Panc1 (cell line): ENCODE data around the gene ACOXL. TPM values are rescaled to one million over a fixed set of nuclear protein-coding genes. Genes with fewer than 3 reads are reported as not detected.

Experiments
- ATAC-seq: fragments of 200-7000 bp; cut with Tn5 transposase; 2 replicates; pipeline ENCODE4 v1.9.1; 2020; ENCODE audit warnings: mild to moderate bottlenecking, moderate library complexity
- BruUV-seq: library from RNA; stranded (reverse); fragments of 400-500 nt; replicated peaks from 2 replicates; lab custom pipeline; 2021; lab: Mats Ljungman, UMichigan
- CTCF ChIA-PET: fragments of 300-600 bp; sonication (Branson Sonifier 250); formaldehyde crosslinking; loops from one replicate; lab custom pipeline; 2022; ENCODE audit warnings: antibody characterized with exemption; lab: Charles Lee
- POLR2A ChIA-PET: fragments of 300-600 bp; sonication (Branson Sonifier 250); formaldehyde crosslinking; loops from one replicate; lab custom pipeline; 2022; ENCODE audit warnings: antibody characterized with exemption; lab: Charles Lee
- DNase-seq: peaks from one replicate; pipeline ENCODE4 v3.0.0-alpha.2; 2010; ENCODE audit warnings: low read depth, low spot score
- H3K27ac ChIP-seq: 2 replicates; pipeline ENCODE4 v1.5.1; 2011; ENCODE audit warnings: mild to moderate bottlenecking, low read length, inconsistent platforms
- H3K27me3 ChIP-seq: fragments of 200-500 bp; sonication (Bioruptor generic); 2 replicates; pipeline ENCODE4 v1.6.0; 2014; ENCODE audit warnings: low read length, inconsistent platforms; ENCODE audit not compliant: control insufficient read depth, insufficient read depth
- H3K36me3 ChIP-seq: fragments of 200-500 bp; sonication (Bioruptor generic); 2 replicates; pipeline ENCODE4 v1.5.1; 2014; ENCODE audit warnings: inconsistent platforms, mild to moderate bottlenecking, low read length, moderate library complexity; ENCODE audit not compliant: control insufficient read depth, insufficient read depth
- H3K4me1 ChIP-seq: 2 replicates; pipeline ENCODE4 v1.5.1; 2011; ENCODE audit warnings: inconsistent platforms, mild to moderate bottlenecking, low read length, moderate library complexity; ENCODE audit not compliant: control insufficient read depth, insufficient read depth
- H3K4me3 ChIP-seq, 2 experiments: 2 replicates each; pipeline ENCODE4 v1.5.1; 2011 to 2012; ENCODE audit warnings: low read depth in 2 of 2, low read length in 2 of 2, mild to moderate bottlenecking in 2 of 2, inconsistent platforms in 1 of 2, moderate library complexity in 1 of 2
- H3K9me3 ChIP-seq: fragments of 200-500 bp; sonication (Bioruptor generic); 2 replicates; pipeline ENCODE4 v1.5.1; 2014; ENCODE audit warnings: low read depth, mild to moderate bottlenecking, inconsistent platforms, low read length, moderate library complexity; ENCODE audit not compliant: control insufficient read depth, insufficient read depth
- CTCF ChIP-seq: fragments of 450-650 bp; IDR thresholded peaks from 2 replicates; pipeline ENCODE4 v1.5.1; 2017; ENCODE audit warnings: mild to moderate bottlenecking
- POLR2AphosphoS5 ChIP-seq: IDR thresholded peaks from 2 replicates; pipeline ENCODE4 v1.6.1; 2012; ENCODE audit warnings: mild to moderate bottlenecking, low read depth, low read length, moderate library complexity
- REST ChIP-seq, 2 experiments: IDR thresholded peaks; 2 replicates each; pipeline ENCODE4 v1.6.1; 2011 to 2012; ENCODE audit warnings: low read depth in 2 of 2, control low read depth in 1 of 2, low read length in 1 of 2, mild to moderate bottlenecking in 1 of 2, moderate library complexity in 1 of 2; ENCODE audit not compliant: insufficient read depth in 1 of 2
- SIN3A ChIP-seq: IDR thresholded peaks from 2 replicates; pipeline ENCODE4 v1.6.1; 2012; ENCODE audit warnings: low read depth, mild to moderate bottlenecking, low read length, moderate library complexity, borderline replicate concordance; ENCODE audit not compliant: insufficient read depth
- TCF7L2 ChIP-seq: IDR thresholded peaks from 2 replicates; pipeline ENCODE4 v1.6.1; 2011; ENCODE audit warnings: mild to moderate bottlenecking, low read depth, low read length, inconsistent platforms
- in situ Hi-C: cut with HindIII; loops from 2 replicates; pipeline ENCODE4 v1.10.0; 2016; ENCODE audit warnings: low sequenced_read_pairs, low pct_unique_long_range_greater_than_20kb
- intact Hi-C: fragments of 100-400 bp; cut with micrococcal nuclease; formaldehyde crosslinking; loops from one replicate; pipeline ENCODE4 v1.10.0; 2022; ENCODE audit not compliant: unreplicated experiment
- total RNA-seq: library from RNA; stranded (reverse); gene quantifications from one replicate; pipeline ENCODE4 v1.2.1, GENCODE V29; 2021; ENCODE audit not compliant: unreplicated experiment

ACOXL gene
- total RNA-seq, 1 experiment from 2014 or later: 4.9 TPM

DNA sequence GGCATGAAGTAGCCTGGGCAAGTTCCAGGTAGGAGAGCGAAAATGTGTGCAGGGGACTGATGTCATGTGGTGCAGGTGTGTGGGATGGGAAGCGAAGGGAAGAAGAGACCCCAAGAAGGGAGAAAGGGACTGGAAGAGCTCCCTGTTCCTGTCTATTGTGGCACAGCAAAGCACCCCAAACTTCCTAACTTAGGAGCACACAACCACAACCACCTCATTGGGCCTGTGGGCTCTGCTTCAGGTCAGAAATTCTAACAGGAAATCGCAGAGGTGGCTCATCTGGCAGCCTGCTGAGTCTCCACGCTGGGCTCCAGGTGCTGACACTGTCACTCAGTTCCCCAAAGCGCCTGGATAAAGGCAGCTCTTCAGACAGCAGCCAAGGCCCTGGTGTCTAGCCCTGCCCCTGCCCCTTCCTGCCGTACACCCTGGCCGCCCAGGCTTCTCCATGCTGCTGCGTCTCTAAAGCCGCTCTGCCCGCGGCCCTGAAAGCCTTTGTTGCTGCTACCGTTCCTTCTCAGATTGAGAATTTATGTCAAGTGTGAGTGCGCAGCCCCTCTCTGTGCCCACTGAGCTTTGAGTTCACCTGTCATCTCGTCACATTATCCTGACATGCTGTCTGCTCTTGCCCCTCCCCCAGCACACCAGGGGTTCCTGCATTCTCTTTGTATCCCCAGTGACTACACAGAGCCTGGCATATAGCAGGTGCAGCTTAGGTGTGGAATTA, 248.1 kb downstream of the ACOXL start:
- Histone ChIP-seq H3K27me3 (no peaks in the 10 kb centered on the region; the same call in 1 of the 2 replicates), H3K9me3 (no peaks in the 10 kb centered on the region), H3K36me3 (no peaks in the 10 kb centered on the region), H3K4me1 (no peaks in the 10 kb centered on the region), H3K27ac (no peak overlapping the region), H3K4me3 (no peak overlapping the region)
- ChIA-PET CTCF (no interaction called here), POLR2A (no interaction called here)
- no TSS peak for BruUV-seq
- TF ChIP-seq POLR2AphosphoS5 (no peak), TCF7L2 (no peak), SIN3A (no peak), CTCF (no peak), REST (IDR thresholded peaks at IDR 0.05; ENCODE audit: insufficient read depth in 1 of 2, low read depth in 2 of 2, low read length in 1 of 2) (no peak)
- ATAC-seq (no peak), DNase-seq (no peak)
- intact Hi-C loops (no loop called here), in situ Hi-C loops (no loop called here)

- DNase-seq (no peak), ATAC-seq (no peak)
- Histone ChIP-seq H3K27ac (no peak overlapping the region), H3K4me3 (no peak overlapping the region), H3K36me3 (no peaks in the 10 kb centered on the region; the same call in 1 of the 2 replicates), H3K4me1 (no peaks in the 10 kb centered on the region), H3K9me3 (no peaks in the 10 kb centered on the region), H3K27me3 (no peaks in the 10 kb centered on the region; the same call in 1 of the 2 replicates)
- TF ChIP-seq CTCF (no peak), SIN3A (no peak), POLR2AphosphoS5 (no peak), REST (IDR thresholded peaks at IDR 0.05; ENCODE audit: insufficient read depth in 1 of 2, low read depth in 2 of 2, low read length in 1 of 2) (no peak), TCF7L2 (no peak)
- ChIA-PET POLR2A (no interaction called here), CTCF (no interaction called here)
- intact Hi-C loops: no loop called here
- in situ Hi-C loops: no loop called here
- BruUV-seq: no TSS peak
Observed at GRCh38 chr2:110983133-110983532, 250.8 kb downstream of the ACOXL start.
